Lower lobe of right lung (tissue), 2 donors: Measurements from ENCODE around the gene RIMS4. TPM values are rescaled to one million over a fixed set of nuclear protein-coding genes. Genes with fewer than 3 reads are reported as not detected.

Source experiments
- ATAC-seq, 2 donors: fragments of 200-7000 bp; cut with Tn5 transposase; one replicate each; pipeline ENCODE4 v1.9.1; 2020 to 2022; ENCODE audit warnings: mild to moderate bottlenecking in 2 of 2, moderate library complexity in 2 of 2
- DNase-seq: peaks from one replicate; pipeline ENCODE4 v3.0.0-alpha.2; 2020
- H3K27ac ChIP-seq: fragments of 200-600 bp; one replicate; pipeline ENCODE4 v1.8.0; 2022
- H3K27me3 ChIP-seq: fragments of 200-600 bp; one replicate; pipeline ENCODE4 v1.8.0; 2022; ENCODE audit warnings: low read depth
- H3K36me3 ChIP-seq: fragments of 200-600 bp; one replicate; pipeline ENCODE4 v1.8.0; 2022; ENCODE audit warnings: mild to moderate bottlenecking
- H3K4me1 ChIP-seq: fragments of 200-600 bp; one replicate; pipeline ENCODE4 v1.8.0; 2022
- H3K4me3 ChIP-seq: fragments of 200-600 bp; one replicate; pipeline ENCODE4 v1.8.0; 2022; ENCODE audit warnings: mild to moderate bottlenecking
- H3K9me3 ChIP-seq: fragments of 200-600 bp; one replicate; pipeline ENCODE4 v1.8.0; 2022
- intact Hi-C: fragments of 100-400 bp; cut with DNase I; formaldehyde crosslinking; loops from one replicate; pipeline ENCODE4 v1.11.0; 2022
- total RNA-seq: library from RNA; stranded (reverse); fragmentation: NEBNext Ultra II Directional; extraction: Animal tissue kit (Norgen Biotek cat#: 25700); gene quantifications from one replicate; pipeline ENCODE4 v1.2.1, GENCODE V29; 2021
- TF ChIP-seq, protein P1 (sequence below): fragments of 200-600 bp; IDR thresholded peaks from one replicate; pipeline ENCODE4 v1.8.0; 2022; ENCODE audit warnings: antibody characterized with exemption, mild to moderate bottlenecking
- donor health status: DM: no; HTN: yes; CAD: no; lungs with severe emphysema.

The RIMS4 gene
- total RNA-seq, 1 donor from 2014 or later, result 3.5 TPM

DNA sequence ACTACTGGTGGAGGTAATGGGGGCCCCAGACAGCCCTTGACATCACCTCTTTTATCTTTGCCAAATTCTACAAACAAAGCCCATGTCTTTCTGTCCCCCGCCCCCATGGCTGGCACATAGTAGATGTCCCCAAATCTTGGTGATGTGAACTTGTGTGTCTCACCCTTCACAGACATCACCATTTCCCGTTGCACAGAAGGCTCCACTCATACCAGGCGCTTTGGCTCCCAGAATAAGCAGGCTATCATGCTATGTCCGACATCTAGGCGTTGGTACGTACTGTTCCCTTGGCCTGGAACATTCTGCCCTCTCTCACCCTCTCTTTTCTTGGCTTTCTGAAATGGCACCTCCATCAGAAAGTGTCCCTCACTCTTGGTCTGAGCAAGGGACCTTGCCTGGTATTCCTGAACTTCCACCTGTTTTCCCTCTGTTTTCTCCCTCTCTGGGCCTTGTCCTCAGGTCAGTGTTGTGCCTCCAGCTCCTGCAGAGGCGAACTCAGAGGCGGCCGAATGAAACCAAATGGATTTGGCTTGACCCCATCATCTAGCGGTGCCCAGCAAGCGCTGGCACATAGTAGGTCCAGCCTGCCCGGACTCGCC lies 96.1 kb downstream of the RIMS4 start:
- Histone ChIP-seq H3K9me3 (no peaks in the 10 kb centered on the region), H3K36me3 (no peaks in the 10 kb centered on the region), H3K4me3 (peak overlapping the region; percentile 42), H3K4me1 (peaks cover 26% of the 10 kb centered on the region), H3K27ac (peak overlapping the region; percentile 80), H3K27me3 (no peaks in the 10 kb centered on the region)
- TF ChIP-seq, protein P1, sequence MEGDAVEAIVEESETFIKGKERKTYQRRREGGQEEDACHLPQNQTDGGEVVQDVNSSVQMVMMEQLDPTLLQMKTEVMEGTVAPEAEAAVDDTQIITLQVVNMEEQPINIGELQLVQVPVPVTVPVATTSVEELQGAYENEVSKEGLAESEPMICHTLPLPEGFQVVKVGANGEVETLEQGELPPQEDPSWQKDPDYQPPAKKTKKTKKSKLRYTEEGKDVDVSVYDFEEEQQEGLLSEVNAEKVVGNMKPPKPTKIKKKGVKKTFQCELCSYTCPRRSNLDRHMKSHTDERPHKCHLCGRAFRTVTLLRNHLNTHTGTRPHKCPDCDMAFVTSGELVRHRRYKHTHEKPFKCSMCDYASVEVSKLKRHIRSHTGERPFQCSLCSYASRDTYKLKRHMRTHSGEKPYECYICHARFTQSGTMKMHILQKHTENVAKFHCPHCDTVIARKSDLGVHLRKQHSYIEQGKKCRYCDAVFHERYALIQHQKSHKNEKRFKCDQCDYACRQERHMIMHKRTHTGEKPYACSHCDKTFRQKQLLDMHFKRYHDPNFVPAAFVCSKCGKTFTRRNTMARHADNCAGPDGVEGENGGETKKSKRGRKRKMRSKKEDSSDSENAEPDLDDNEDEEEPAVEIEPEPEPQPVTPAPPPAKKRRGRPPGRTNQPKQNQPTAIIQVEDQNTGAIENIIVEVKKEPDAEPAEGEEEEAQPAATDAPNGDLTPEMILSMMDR, result no peak
- ATAC-seq (peak; percentile 48 to 70), DNase-seq (no peak)
- intact Hi-C loops, result no loop called here

DNA sequence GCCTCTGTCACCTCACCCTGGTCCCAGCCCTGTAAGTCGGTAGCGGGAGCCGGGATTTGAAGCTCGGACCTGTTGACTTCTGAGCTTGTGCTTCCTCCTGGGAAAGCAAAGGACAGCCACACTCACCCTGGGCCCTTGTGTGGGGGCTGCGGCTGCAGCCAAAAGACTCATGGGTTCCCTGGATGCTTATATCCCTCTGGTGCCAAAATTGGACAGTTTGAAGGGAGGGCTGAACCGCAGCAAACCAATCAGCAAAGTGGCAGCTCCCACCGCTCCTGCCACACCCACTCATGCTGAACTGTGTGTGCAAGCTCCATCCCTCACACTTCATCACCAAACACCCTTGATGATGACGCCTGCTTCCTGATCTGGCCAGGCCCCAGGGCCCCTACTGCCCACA lies 99.1 kb downstream of the RIMS4 start:
- Histone ChIP-seq H3K4me3 (no peak overlapping the region), H3K4me1 (peaks cover 26% of the 10 kb centered on the region), H3K27me3 (no peaks in the 10 kb centered on the region), H3K9me3 (no peaks in the 10 kb centered on the region), H3K36me3 (no peaks in the 10 kb centered on the region), H3K27ac (peak overlapping the region; percentile 49)
- TF ChIP-seq, protein P1, result no peak
- DNase-seq (no peak), ATAC-seq (peak; percentile 35 to 51)
- intact Hi-C loops, result no loop called here

DNA sequence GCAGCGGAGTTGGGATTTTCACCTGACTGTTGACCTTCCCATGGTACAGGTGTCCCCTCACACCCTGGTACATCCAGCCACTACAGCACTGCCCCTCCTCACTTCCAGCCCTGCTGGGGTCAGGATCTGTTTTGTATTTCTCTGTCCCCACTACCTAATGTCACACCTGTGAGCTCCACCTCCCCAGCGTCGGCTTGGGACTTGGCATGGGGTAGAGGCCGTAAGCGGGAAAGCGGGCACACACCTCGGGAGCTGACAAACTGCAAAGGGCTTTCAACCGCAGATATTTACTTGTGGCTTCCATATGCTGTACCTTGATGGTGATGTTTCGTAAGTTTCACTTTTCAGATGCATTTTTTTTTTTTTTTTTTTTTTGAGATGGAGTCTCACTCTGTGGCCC lies 100.5 kb downstream of the RIMS4 start:
- no peaks in the 10 kb centered on the region for H3K36me3 ChIP-seq
- peaks cover 19% of the 10 kb centered on the region for H3K4me1 ChIP-seq
- TF ChIP-seq, protein P1, result no peak
- intact Hi-C loops, result no loop called here
- no peaks in the 10 kb centered on the region for H3K9me3 ChIP-seq
- no peak overlapping the region for H3K27ac ChIP-seq
- H3K4me3 ChIP-seq, result no peak overlapping the region
- ATAC-seq (no peak), DNase-seq (no peak)
- H3K27me3 ChIP-seq, result no peaks in the 10 kb centered on the region

DNA sequence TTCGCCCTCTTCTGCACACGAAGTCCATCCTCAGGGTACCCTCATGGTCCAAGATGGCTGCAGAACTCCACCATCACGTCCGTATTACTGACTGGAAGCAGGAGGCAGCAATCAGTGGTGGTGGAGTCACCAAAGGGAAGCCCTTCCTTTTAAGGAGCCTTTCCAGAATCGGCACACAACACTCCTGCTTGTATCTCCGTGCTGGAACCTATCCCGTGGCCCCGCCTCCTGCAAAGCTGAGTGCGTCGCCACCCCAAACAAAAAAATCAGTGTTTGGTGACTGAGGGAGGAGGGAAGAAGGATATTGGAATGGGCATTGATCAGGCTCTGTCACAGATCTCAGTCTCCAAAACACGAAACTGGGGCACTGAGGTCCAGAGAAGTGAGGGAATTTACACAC lies 101.0 kb downstream of the RIMS4 start:
- TF ChIP-seq, protein P1, result no peak
- Histone ChIP-seq H3K4me1 (peaks cover 15% of the 10 kb centered on the region), H3K9me3 (no peaks in the 10 kb centered on the region), H3K4me3 (no peak overlapping the region), H3K27me3 (no peaks in the 10 kb centered on the region), H3K27ac (no peak overlapping the region), H3K36me3 (no peaks in the 10 kb centered on the region)
- DNase-seq (no peak), ATAC-seq (no peak)
- intact Hi-C loops, result no loop called here

DNA sequence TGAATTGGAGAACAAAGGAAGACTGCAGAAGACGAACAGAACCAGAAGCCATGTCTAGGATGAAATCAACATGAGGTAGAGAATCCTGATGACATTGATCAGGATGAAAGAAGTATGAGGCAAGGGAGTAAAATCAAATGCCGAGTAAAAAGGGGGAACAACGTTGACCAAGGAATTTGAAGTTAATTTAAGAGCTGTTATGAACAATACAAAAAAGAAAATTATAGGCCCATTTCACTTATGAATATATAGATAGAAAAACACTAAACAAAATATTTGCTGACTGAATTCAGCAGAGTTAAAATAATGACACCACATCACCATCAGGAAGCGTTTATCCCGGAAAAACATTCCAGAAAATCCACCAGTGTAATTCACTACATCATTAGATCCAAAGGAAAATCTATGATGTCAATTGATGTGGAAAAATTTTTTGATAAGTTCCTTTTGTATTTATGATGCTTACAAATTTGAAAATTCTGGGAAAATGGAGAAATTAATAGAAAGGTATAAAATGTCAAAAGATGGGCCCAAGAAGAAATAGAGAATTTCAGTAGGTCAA lies 103.2 kb downstream of the RIMS4 start:
- Histone ChIP-seq H3K4me3 (no peak overlapping the region), H3K36me3 (no peaks in the 10 kb centered on the region), H3K4me1 (peaks cover 23% of the 10 kb centered on the region), H3K27me3 (no peaks in the 10 kb centered on the region), H3K9me3 (no peaks in the 10 kb centered on the region), H3K27ac (no peak overlapping the region)
- TF ChIP-seq, protein P1, result no peak
- ATAC-seq, result no peak
- intact Hi-C loops, result no loop called here
- no peak for DNase-seq
